ENCODE data around the gene CADM1.

GRCh38 chr11:115158053-115158452 is 346.2 kb downstream of the CADM1 start:
- TF ChIP-seq GATA3 (IDR thresholded peaks at IDR 0.05; ENCODE audit: low read depth, low read length) (no peak), GATA2 (IDR thresholded peaks at IDR 0.05; ENCODE audit: low read depth, low read length) (no peak)

Data from SH-SY5Y (cell line).